Mesenchymal stem cell (in vitro differentiated cells and primary cell): ENCODE measurements around the gene TEAD1.
A peak's percentile ranks its signal among the peaks of the same experiment; 100 is the strongest.

Experiments
- DNase-seq: peaks from one replicate; pipeline ENCODE4 v3.0.0-alpha.2; 2013
- H2AFZ ChIP-seq: one replicate; pipeline ENCODE4 v1.6.1; 2013; ENCODE audit warnings: low read depth, mild to moderate bottlenecking, control low read depth, inconsistent platforms, low read length, moderate library complexity
- H2AK5ac ChIP-seq: 2 replicates; pipeline ENCODE4 v1.6.1; 2013; ENCODE audit warnings: low read length, moderate library complexity, mild to moderate bottlenecking, inconsistent platforms; ENCODE audit not compliant: severe bottlenecking
- H2BK120ac ChIP-seq: one replicate; pipeline ENCODE4 v1.6.1; 2013; ENCODE audit warnings: low read depth, mild to moderate bottlenecking, inconsistent platforms, low read length, moderate library complexity
- H2BK12ac ChIP-seq, 2 experiments: one replicate each; pipeline ENCODE4 v1.6.1; 2013; ENCODE audit warnings: inconsistent platforms in 2 of 2, low read length in 2 of 2, mild to moderate bottlenecking in 2 of 2, moderate library complexity in 2 of 2, control low read depth in 1 of 2
- H2BK15ac ChIP-seq: one replicate; pipeline ENCODE4 v1.6.1; 2013; ENCODE audit warnings: mild to moderate bottlenecking, low read depth, inconsistent platforms; ENCODE audit not compliant: poor library complexity, severe bottlenecking
- H2BK5ac ChIP-seq: 2 replicates; pipeline ENCODE4 v1.6.1; 2013; ENCODE audit warnings: low read depth, mild to moderate bottlenecking, low read length, control low read depth, inconsistent platforms; ENCODE audit not compliant: poor library complexity, severe bottlenecking
- H3K14ac ChIP-seq, 2 experiments: one replicate each; pipeline ENCODE4 v1.6.1; 2013; ENCODE audit warnings: inconsistent platforms in 2 of 2, low read length in 2 of 2, control low read depth in 1 of 2, mild to moderate bottlenecking in 1 of 2, moderate library complexity in 1 of 2
- H3K18ac ChIP-seq, 2 experiments: one replicate each; pipeline ENCODE4 v1.6.1; 2013; ENCODE audit warnings: inconsistent platforms in 2 of 2, low read length in 2 of 2, control low read depth in 1 of 2, low read depth in 1 of 2, mild to moderate bottlenecking in 1 of 2
- H3K23ac ChIP-seq, 2 experiments: one replicate each; pipeline ENCODE4 v1.6.1; 2013; ENCODE audit warnings: inconsistent platforms in 2 of 2, low read length in 2 of 2, mild to moderate bottlenecking in 2 of 2, moderate library complexity in 2 of 2, control low read depth in 1 of 2
- H3K27ac ChIP-seq: 2 replicates; pipeline ENCODE4 v1.5.1; 2013; ENCODE audit warnings: mild to moderate bottlenecking, moderate library complexity, low read length, control low read depth, inconsistent platforms; ENCODE audit not compliant: poor library complexity, severe bottlenecking
- H3K27me3 ChIP-seq, 2 experiments: 2 replicates each; pipeline versions ENCODE4 v1.6.1 to v1.7.0; 2013; ENCODE audit warnings: low read length in 2 of 2, mild to moderate bottlenecking in 2 of 2, moderate library complexity in 2 of 2, control low read depth in 1 of 2, inconsistent platforms in 1 of 2; ENCODE audit not compliant: control insufficient read depth in 1 of 2, insufficient read depth in 1 of 2
- H3K36me3 ChIP-seq, 2 experiments: 2 replicates each; pipeline versions ENCODE4 v1.6.1 to v1.7.0; 2013; ENCODE audit warnings: low read length in 2 of 2, control low read depth in 1 of 2, inconsistent platforms in 1 of 2, low read depth in 1 of 2, mild to moderate bottlenecking in 1 of 2; ENCODE audit not compliant: insufficient read depth in 2 of 2, control insufficient read depth in 1 of 2
- H3K4ac ChIP-seq, 2 experiments: one replicate each; pipeline ENCODE4 v1.6.1; 2013; ENCODE audit warnings: inconsistent platforms in 2 of 2, low read length in 2 of 2, mild to moderate bottlenecking in 2 of 2, moderate library complexity in 2 of 2, control low read depth in 1 of 2, low read depth in 1 of 2
- H3K4me1 ChIP-seq: 2 replicates; pipeline ENCODE4 v1.6.1; 2013; ENCODE audit warnings: low read depth, low read length, control low read depth; ENCODE audit not compliant: control insufficient read depth, insufficient read depth
- H3K4me2 ChIP-seq: 2 replicates; pipeline ENCODE4 v1.6.1; 2013; ENCODE audit warnings: low read length, mild to moderate bottlenecking, inconsistent platforms; ENCODE audit not compliant: poor library complexity, severe bottlenecking
- H3K4me3 ChIP-seq, 2 experiments: 2 replicates each; pipeline versions ENCODE4 v1.5.1 to v1.7.0; 2013; ENCODE audit warnings: low read length in 2 of 2, mild to moderate bottlenecking in 2 of 2, control low read depth in 1 of 2, low read depth in 1 of 2; ENCODE audit not compliant: insufficient read depth in 1 of 2
- H3K79me1 ChIP-seq: replicated peaks from 2 replicates; pipeline ENCODE4 v1.6.1; 2013; ENCODE audit warnings: mild to moderate bottlenecking, control low read depth, low read length, inconsistent platforms; ENCODE audit not compliant: poor library complexity, severe bottlenecking
- H3K9ac ChIP-seq: 2 replicates; pipeline ENCODE4 v1.7.0; 2013; ENCODE audit warnings: mild to moderate bottlenecking, low read length, moderate library complexity
- H3K9me3 ChIP-seq: 2 replicates; pipeline ENCODE4 v1.7.0; 2013; ENCODE audit warnings: mild to moderate bottlenecking, low read length; ENCODE audit not compliant: control insufficient read depth
- H4K8ac ChIP-seq: one replicate; pipeline ENCODE4 v1.6.1; 2013; ENCODE audit warnings: inconsistent platforms, mild to moderate bottlenecking, low read length, moderate library complexity
- H4K91ac ChIP-seq: one replicate; pipeline ENCODE4 v1.6.1; 2013; ENCODE audit warnings: mild to moderate bottlenecking, low read length, inconsistent platforms
- WGBS: methylation state at CpG from one replicate; pipeline ENCODE4 v1.1.7; 2013; ENCODE audit warnings: mixed read lengths; 5-methylcytosine and 5-hydroxymethylcytosine counted together

TEAD1 gene

DNA sequence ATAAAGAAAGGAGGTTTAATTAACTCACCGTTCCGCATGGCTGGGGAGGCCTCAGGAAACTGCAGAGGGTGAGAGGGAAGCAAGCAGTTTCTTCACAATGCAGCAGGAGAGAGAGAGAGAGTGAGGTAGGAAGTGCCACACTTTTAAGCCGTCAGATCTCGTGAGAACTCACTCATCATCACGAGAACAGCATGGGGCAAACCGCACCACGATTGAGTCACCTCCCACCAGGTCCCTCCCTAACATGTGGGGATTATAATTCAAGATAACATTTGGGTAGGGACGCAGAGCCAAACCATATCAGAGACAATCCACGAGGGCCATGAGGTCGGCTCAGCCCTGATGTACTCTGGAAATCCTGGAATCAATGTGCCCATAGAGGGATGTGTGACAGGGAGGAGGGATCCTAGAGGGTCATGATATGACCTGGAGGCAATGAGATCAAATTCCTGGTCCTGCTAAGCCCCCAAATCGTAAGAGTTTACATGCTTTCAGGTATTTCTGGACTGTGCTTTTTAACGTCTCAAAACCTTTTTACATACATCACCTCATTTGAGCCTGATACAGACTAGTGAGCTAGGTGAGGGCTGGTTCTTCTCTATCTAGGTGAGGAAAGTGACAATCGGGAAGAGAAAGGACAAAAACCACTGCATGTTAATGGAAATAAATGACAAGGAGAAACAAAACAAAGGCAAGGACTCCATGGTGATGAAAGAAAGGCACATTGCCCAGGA is 315.4 kb downstream of the TEAD1 start:
- Histone ChIP-seq H4K8ac (no peak overlapping the region), H3K9ac (no peak overlapping the region), H2BK5ac (no peak overlapping the region), H2AFZ (no peak overlapping the region), H2BK15ac (no peak overlapping the region), H3K18ac (no peak overlapping the region), H2BK120ac (no peak overlapping the region), H3K27me3 (peaks cover 0 to 16% of the 10 kb centered on the region in 2 experiments), H3K14ac (no peak overlapping the region), H4K91ac (peak overlapping the region; percentile 62), H3K4ac (no peak overlapping the region), H3K36me3 (no peaks in the 10 kb centered on the region), H3K79me1 (no peaks in the 10 kb centered on the region), H3K9me3 (no peaks in the 10 kb centered on the region), H2AK5ac (no peak overlapping the region), H3K4me2 (no peak overlapping the region), H3K27ac (no peak overlapping the region), H3K23ac (no peak overlapping the region), H3K4me3 (no peak overlapping the region), H3K4me1 (no peaks in the 10 kb centered on the region), H2BK12ac (no peak overlapping the region)
- 88% methylated on average over 10 of the region's 13 CpGs for WGBS
- no peak for DNase-seq

DNA sequence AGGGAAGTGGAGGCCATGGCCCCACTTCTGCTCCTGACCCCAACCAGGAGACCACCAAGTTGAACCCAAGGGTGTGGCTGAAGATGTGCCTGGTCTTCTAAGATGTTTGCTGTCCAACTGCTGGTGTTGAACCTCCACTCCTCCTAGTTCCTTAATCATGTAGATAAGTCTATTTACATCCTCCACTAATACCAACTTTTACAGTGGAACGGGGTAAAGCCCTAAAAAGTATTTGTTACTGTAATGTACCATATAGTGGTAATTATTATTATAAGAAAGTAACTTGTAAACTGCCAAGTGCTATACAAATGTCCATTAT is 315.9 kb downstream of the TEAD1 start:
- H3K18ac ChIP-seq = no peak overlapping the region
- H2BK12ac ChIP-seq = no peak overlapping the region
- H3K4ac ChIP-seq = no peak overlapping the region
- no peak for DNase-seq
- no peak overlapping the region for H3K27ac ChIP-seq
- H3K79me1 ChIP-seq = no peaks in the 10 kb centered on the region
- H3K4me2 ChIP-seq = no peak overlapping the region
- no peak overlapping the region for H3K4me3 ChIP-seq
- H4K91ac ChIP-seq = peak overlapping the region; percentile 62
- WGBS = no CpG with 5 or more reads among the region's 1 CpG
- H2AFZ ChIP-seq = no peak overlapping the region
- no peak overlapping the region for H3K14ac ChIP-seq
- no peak overlapping the region for H2BK15ac ChIP-seq
- H3K9ac ChIP-seq = no peak overlapping the region
- no peak overlapping the region for H2BK5ac ChIP-seq
- H3K36me3 ChIP-seq = no peaks in the 10 kb centered on the region
- H4K8ac ChIP-seq = no peak overlapping the region
- peaks cover 0 to 13% of the 10 kb centered on the region in 2 experiments for H3K27me3 ChIP-seq
- no peaks in the 10 kb centered on the region for H3K4me1 ChIP-seq
- no peak overlapping the region for H3K23ac ChIP-seq
- H3K9me3 ChIP-seq = no peaks in the 10 kb centered on the region
- H2BK120ac ChIP-seq = no peak overlapping the region
- no peak overlapping the region for H2AK5ac ChIP-seq

GRCh38 chr11:12991426-12991825 is 317.2 kb downstream of the TEAD1 start:
- H3K23ac ChIP-seq = no peak overlapping the region
- no peaks in the 10 kb centered on the region for H3K79me1 ChIP-seq
- WGBS = 100% methylated on average over 1 of the region's 1 CpG
- no peak overlapping the region for H3K4me2 ChIP-seq
- peaks cover 0 to 13% of the 10 kb centered on the region in 2 experiments for H3K27me3 ChIP-seq
- no peak overlapping the region for H3K9ac ChIP-seq
- DNase-seq = no peak
- no peak overlapping the region for H2BK120ac ChIP-seq
- no peak overlapping the region for H2BK15ac ChIP-seq
- H2AFZ ChIP-seq = no peak overlapping the region
- H3K4me3 ChIP-seq = no peak overlapping the region
- no peak overlapping the region for H3K4ac ChIP-seq
- no peak overlapping the region for H4K91ac ChIP-seq
- no peaks in the 10 kb centered on the region for H3K4me1 ChIP-seq
- H4K8ac ChIP-seq = no peak overlapping the region
- no peak overlapping the region for H2AK5ac ChIP-seq
- H2BK12ac ChIP-seq = no peak overlapping the region
- peaks cover 5% of the 10 kb centered on the region for H3K9me3 ChIP-seq
- H3K14ac ChIP-seq = no peak overlapping the region
- H3K27ac ChIP-seq = no peak overlapping the region
- no peak overlapping the region for H2BK5ac ChIP-seq
- H3K18ac ChIP-seq = no peak overlapping the region
- no peaks in the 10 kb centered on the region for H3K36me3 ChIP-seq

DNA sequence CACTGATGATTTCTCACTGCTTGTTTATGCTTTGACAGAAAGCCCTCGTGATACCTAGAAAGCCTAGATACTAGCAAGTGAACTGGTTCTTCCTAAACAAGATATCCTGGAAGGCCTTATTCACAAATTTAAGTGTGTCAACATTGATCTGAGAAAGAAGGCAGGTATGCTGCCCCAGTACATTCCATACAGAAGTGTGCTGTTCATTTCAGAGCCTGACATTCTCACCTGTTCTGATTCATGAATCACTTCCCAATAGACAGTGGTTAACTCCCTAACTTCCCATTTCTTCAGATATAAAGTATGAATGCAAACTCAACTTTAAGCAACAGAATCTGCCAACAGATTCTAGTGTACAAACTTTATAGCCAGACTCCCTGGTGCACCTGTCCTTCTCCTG is 319.4 kb downstream of the TEAD1 start:
- H3K4me1 ChIP-seq = no peaks in the 10 kb centered on the region
- H2BK120ac ChIP-seq = no peak overlapping the region
- no peak for DNase-seq
- H3K18ac ChIP-seq = no peak overlapping the region
- no peak overlapping the region for H2BK5ac ChIP-seq
- H3K9me3 ChIP-seq = peaks cover 5% of the 10 kb centered on the region
- H3K23ac ChIP-seq = no peak overlapping the region
- H3K14ac ChIP-seq = no peak overlapping the region
- H3K27me3 ChIP-seq = peaks cover 0 to 13% of the 10 kb centered on the region in 2 experiments
- no peak overlapping the region for H2BK12ac ChIP-seq
- H3K4ac ChIP-seq = no peak overlapping the region
- WGBS = 73% methylated on average over 1 of the region's 1 CpG
- no peak overlapping the region for H3K27ac ChIP-seq
- no peak overlapping the region for H3K4me3 ChIP-seq
- H3K9ac ChIP-seq = no peak overlapping the region
- H4K91ac ChIP-seq = no peak overlapping the region
- H3K36me3 ChIP-seq = no peaks in the 10 kb centered on the region
- no peak overlapping the region for H3K4me2 ChIP-seq
- H2BK15ac ChIP-seq = no peak overlapping the region
- no peak overlapping the region for H2AK5ac ChIP-seq
- no peaks in the 10 kb centered on the region for H3K79me1 ChIP-seq
- H2AFZ ChIP-seq = no peak overlapping the region
- no peak overlapping the region for H4K8ac ChIP-seq
